Measurements from ENCODE around the gene ZKSCAN7. TPM values are rescaled to one million over a fixed set of nuclear protein-coding genes. Genes with fewer than 3 reads are reported as not detected.

ZKSCAN7 gene
- total and polyA plus RNA-seq, 2 of the 13 experiments (the other 11 are each of a cell fraction or from before 2014, with no cell fraction given): 2.3 to 3.8 TPM

- TF ChIP-seq ZNF407 (CRISPR knock-in tag; IDR thresholded peaks at IDR 0.05; ENCODE audit: not compliant biosample characterization) (no peak), SRSF1 (optimal IDR thresholded peaks at IDR 0.05; ENCODE audit: low read depth, low read length) (no peak), ATF7-NPFF (CRISPR knock-in tag; IDR thresholded peaks at IDR 0.05; ENCODE audit: low read depth) (no peak), HNRNPH1 (optimal IDR thresholded peaks at IDR 0.05; ENCODE audit: low read depth, low read length) (no peak), ZNF746 (CRISPR knock-in tag; IDR thresholded peaks at IDR 0.05) (0 out of 2 replicates have a peak, but pooled peaks have one; percentile 35), ZFP62 (CRISPR knock-in tag; IDR thresholded peaks at IDR 0.05) (no peak), ZNF101 (CRISPR knock-in tag; IDR thresholded peaks at IDR 0.05; ENCODE audit: borderline replicate concordance, low read depth) (no peak), HMG20A (CRISPR knock-in tag; IDR thresholded peaks at IDR 0.05; ENCODE audit: borderline replicate concordance) (no peak), HMGA1 (CRISPR knock-in tag; conservative IDR thresholded peaks at IDR 0.05) (no peak), RFX1 (IDR thresholded peaks at IDR 0.05) (no peak), ZNF274 (CRISPR knock-in tag; IDR thresholded peaks at IDR 0.05) (no peak)
- TF ChIP-seq, protein P1, sequence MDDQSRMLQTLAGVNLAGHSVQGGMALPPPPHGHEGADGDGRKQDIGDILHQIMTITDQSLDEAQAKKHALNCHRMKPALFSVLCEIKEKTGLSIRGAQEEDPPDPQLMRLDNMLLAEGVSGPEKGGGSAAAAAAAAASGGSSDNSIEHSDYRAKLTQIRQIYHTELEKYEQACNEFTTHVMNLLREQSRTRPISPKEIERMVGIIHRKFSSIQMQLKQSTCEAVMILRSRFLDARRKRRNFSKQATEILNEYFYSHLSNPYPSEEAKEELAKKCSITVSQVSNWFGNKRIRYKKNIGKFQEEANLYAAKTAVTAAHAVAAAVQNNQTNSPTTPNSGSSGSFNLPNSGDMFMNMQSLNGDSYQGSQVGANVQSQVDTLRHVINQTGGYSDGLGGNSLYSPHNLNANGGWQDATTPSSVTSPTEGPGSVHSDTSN (CRISPR knock-in tag; IDR thresholded peaks at IDR 0.05; ENCODE audit: borderline replicate concordance): no peak
- TF ChIP-seq, protein P2, sequence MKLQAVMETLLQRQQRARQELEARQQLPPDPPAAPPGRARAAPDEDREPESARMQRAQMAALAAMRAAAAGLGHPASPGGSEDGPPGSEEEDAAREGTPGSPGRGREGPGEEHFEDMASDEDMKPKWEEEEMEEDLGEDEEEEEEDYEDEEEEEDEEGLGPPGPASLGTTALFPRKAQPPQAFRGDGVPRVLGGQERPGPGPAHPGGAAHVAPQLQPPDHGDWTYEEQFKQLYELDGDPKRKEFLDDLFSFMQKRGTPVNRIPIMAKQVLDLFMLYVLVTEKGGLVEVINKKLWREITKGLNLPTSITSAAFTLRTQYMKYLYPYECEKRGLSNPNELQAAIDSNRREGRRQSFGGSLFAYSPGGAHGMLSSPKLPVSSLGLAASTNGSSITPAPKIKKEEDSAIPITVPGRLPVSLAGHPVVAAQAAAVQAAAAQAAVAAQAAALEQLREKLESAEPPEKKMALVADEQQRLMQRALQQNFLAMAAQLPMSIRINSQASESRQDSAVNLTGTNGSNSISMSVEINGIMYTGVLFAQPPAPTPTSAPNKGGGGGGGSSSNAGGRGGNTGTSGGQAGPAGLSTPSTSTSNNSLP (IDR thresholded peaks at IDR 0.05; ENCODE audit: low read depth, low read length): no peak
- TF ChIP-seq, protein P3, sequence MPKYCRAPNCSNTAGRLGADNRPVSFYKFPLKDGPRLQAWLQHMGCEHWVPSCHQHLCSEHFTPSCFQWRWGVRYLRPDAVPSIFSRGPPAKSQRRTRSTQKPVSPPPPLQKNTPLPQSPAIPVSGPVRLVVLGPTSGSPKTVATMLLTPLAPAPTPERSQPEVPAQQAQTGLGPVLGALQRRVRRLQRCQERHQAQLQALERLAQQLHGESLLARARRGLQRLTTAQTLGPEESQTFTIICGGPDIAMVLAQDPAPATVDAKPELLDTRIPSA (CRISPR knock-in tag; IDR thresholded peaks at IDR 0.05; ENCODE audit: borderline replicate concordance): no peak; the same call in 1 of the 2 replicates
Measured at GRCh38 chr3:44554626-44555592, at the start of gene ZKSCAN7 (continued).
